Coronary artery (tissue), 2 donors: ENCODE results near the gene DEFB121.

Experiments used
- DNase-seq: peaks from one replicate; pipeline ENCODE4 v3.0.0-alpha.2; 2017; ENCODE audit warnings: low spot score
- H3K27ac ChIP-seq, 2 donors: fragments of 200-600 bp; sonication (generic); one replicate each; pipeline ENCODE4 v1.5.1; 2016 to 2019
- H3K4me3 ChIP-seq: fragments of 200-600 bp; sonication (generic); 2 replicates; pipeline ENCODE4 v1.5.1; 2016; ENCODE audit warnings: mild to moderate bottlenecking, moderate library complexity
- CTCF ChIP-seq: fragments of 200-600 bp; sonication (generic); IDR thresholded peaks from one replicate; pipeline ENCODE4 v1.5.1; 2019; ENCODE audit warnings: antibody characterized with exemption

The DEFB121 gene

GRCh38 chr20:31406115-31406514, at the start of gene DEFB121:
Gene DEFB121, minus strand, starts transcription at chr20:31406215. Its CDS starts 63 bp downstream, at chr20:31406152.
- Histone ChIP-seq H3K27ac (no peak within 1 kb of the TSS), H3K4me3 (no peak within 1 kb of the TSS)
- no peak for DNase-seq
- TF ChIP-seq CTCF: no peak

GRCh38 chr20:31454361-31454760, 48.3 kb upstream of the DEFB121 start:
- DNase-seq: no peak
- TF ChIP-seq CTCF: no peak
- Histone ChIP-seq H3K27ac (no peak overlapping the region), H3K4me3 (no peak overlapping the region)

DNA sequence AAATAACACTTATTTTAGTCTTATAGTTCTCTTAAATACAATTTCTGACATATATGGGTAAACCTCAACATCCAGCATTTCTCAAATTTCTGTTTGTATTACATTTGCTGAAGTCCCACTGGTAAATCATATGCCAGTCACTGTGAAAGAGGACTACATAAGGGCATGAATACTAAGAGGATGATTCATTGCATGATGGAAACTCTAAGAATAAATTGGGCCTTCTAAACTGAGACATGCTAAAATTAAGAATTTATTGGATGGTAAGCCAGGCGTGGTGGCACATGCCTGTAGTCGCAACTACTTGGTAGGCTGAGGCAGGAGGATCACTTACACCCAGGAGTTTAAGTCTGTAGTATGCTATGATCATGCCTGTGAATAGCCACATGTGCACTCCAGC, 46.6 kb upstream of the DEFB121 start:
- peak overlapping the region; percentile 64 to 76 for H3K27ac ChIP-seq
- DNase-seq: no peak
- no peak overlapping the region for H3K4me3 ChIP-seq
- TF ChIP-seq CTCF: no peak

DNA sequence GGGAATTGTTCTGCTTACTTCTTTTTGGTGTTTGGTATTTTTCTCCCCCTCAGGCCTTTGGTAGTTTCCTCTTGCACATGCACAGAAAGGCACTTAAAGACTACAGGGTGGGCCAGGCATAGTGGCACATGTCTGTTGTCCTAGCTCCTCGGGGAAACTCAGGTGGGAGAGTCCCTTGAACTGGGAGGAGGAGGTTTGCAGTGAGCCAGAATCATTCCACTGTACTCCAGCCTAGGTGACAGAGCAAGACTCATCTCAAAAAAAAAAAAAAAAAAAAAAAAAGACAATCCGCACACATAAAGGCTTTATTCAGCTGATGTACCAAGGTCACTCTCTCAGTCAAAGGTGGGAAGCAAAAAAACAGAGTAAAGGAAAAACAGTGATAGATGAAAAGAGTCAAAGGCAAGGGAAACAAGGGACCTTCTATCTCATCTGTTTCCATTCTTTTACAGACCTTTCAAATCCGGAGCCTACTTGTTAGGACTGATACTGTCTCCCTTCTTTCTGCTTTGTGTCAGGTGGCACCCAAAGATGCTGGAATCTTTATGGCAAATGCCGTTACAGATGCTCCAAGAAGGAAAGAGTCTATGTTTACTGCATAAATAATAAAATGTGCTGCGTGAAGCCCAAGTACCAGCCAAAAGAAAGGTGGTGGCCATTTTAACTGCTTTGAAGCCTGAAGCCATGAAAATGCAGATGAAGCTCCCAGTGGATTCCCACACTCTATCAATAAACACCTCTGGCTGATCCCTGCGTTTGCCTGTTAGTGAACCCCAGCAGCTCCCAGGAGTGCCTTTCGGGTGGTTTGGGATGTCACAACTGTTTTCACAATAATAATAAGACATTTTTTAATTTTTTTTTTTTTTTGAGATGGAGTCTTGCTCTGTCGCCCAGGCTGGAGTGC, 43.7 kb upstream of the DEFB121 start:
- H3K4me3 ChIP-seq: no peak overlapping the region
- DNase-seq: no peak
- TF ChIP-seq CTCF: no peak
- no peak overlapping the region for H3K27ac ChIP-seq

DNA sequence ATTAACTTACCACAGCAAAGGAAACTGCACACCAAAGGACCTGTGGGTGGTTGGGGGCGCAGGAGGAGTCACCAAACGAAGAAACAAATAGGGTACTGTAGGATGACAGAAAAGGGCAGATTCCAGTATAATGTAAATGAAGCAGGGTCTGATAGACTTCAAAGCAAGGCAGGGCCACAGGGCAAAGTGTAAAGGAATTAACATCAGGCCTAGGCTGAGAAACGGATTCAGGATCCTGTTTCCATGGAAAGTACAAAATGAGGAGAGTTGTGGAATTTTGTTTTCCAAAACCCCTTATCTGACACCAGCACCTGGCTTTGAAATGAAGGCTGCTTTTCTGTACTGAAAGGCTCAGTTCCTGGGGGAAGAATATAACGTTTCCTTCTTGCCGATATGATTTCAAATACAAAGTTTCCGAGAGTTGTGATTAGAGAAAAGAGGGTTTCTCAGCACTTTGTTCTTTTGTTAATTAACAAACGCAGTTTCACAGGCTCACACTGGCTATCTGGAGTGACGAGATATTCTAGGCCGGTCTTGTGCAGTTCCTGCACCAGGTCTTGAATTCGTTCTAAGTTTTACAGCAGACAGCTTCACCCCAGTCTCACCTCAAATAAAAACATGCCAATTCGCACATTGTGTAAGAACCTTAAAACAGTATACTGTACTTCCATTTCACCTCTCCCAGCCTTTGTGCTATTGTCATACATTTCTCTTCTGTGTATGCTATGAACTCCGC, 40.2 kb upstream of the DEFB121 start:
- TF ChIP-seq CTCF: no peak
- H3K27ac ChIP-seq: no peak overlapping the region
- H3K4me3 ChIP-seq: no peak overlapping the region
- DNase-seq: no peak

GRCh38 chr20:31440012-31440659, 34.1 kb upstream of the DEFB121 start, which contains the start of gene DEFB123:
Gene DEFB123, plus strand, starts transcription at chr20:31440632. Its CDS starts 67 bp downstream, at chr20:31440699.
- Histone ChIP-seq H3K27ac (no peak within 1 kb of the TSS), H3K4me3 (no peak within 1 kb of the TSS)
- DNase-seq: no peak
- no peak for TF ChIP-seq CTCF
